ENCODE data around the gene MICALL2.

The MICALL2 gene

GRCh38 chr7:1496531-1497292 lies 37.4 kb upstream of the MICALL2 start:
- no peak for TF ChIP-seq CTCF (IDR thresholded peaks at IDR 0.05; ENCODE audit: low read depth, low read length, missing control alignments)
- no peak for DNase-seq (ENCODE audit: low read depth)
- no peak overlapping the region for H3K4me3 ChIP-seq (ENCODE audit: low read depth, low read length)

- no peak for DNase-seq (ENCODE audit: low read depth)
- no peak overlapping the region for H3K4me3 ChIP-seq (ENCODE audit: low read depth, low read length)
- TF ChIP-seq CTCF (IDR thresholded peaks at IDR 0.05; ENCODE audit: low read depth, low read length, missing control alignments) = no peak
These were observed 36.4 kb upstream of the MICALL2 start for GRCh38 chr7:1495564-1496242.

GRCh38 chr7:1494866-1495563 lies 35.7 kb upstream of the MICALL2 start:
- no peak overlapping the region for H3K4me3 ChIP-seq (ENCODE audit: low read depth, low read length)
- no peak for TF ChIP-seq CTCF (IDR thresholded peaks at IDR 0.05; ENCODE audit: low read depth, low read length, missing control alignments)
- no peak for DNase-seq (ENCODE audit: low read depth)

- TF ChIP-seq CTCF (IDR thresholded peaks at IDR 0.05; ENCODE audit: low read depth, low read length, missing control alignments) = no peak
- DNase-seq (ENCODE audit: low read depth) = no peak
- H3K4me3 ChIP-seq (ENCODE audit: low read depth, low read length) = no peak overlapping the region
These were observed 35.2 kb upstream of the MICALL2 start for GRCh38 chr7:1494447-1494846.

GRCh38 chr7:1493571-1493970 lies 34.3 kb upstream of the MICALL2 start:
- no peak for DNase-seq (ENCODE audit: low read depth)
- no peak overlapping the region for H3K4me3 ChIP-seq (ENCODE audit: low read depth, low read length)
- no peak for TF ChIP-seq CTCF (IDR thresholded peaks at IDR 0.05; ENCODE audit: low read depth, low read length, missing control alignments)

- no peak for DNase-seq (ENCODE audit: low read depth)
- no peak for TF ChIP-seq CTCF (IDR thresholded peaks at IDR 0.05; ENCODE audit: low read depth, low read length, missing control alignments)
- no peak overlapping the region for H3K4me3 ChIP-seq (ENCODE audit: low read depth, low read length)
These were observed 33.9 kb upstream of the MICALL2 start for GRCh38 chr7:1493129-1493528.
